Activated CD4-positive, alpha-beta T cell treated with anti-CD3 and anti-CD28 coated beads, Interleukin-2, amount 10 ng/mL, durations not matched to agents 7 days and 5 days (primary cell): Measurements from ENCODE around the gene OBSL1. TPM values are rescaled to one million over a fixed set of nuclear protein-coding genes. Genes with fewer than 3 reads are reported as not detected.
A peak's percentile ranks its signal among the peaks of the same experiment; 100 is the strongest.

Experiments
- CTCF ChIA-PET: fragments of 350-600 bp; sonication (Branson Sonifier 250); formaldehyde crosslinking; loops from one replicate; lab custom pipeline; 2021; ENCODE audit warnings: antibody characterized with exemption; lab: Charles Lee
- POLR2A ChIA-PET: fragments of 350-600 bp; sonication (Branson Sonifier 250); formaldehyde crosslinking; loops from one replicate; lab custom pipeline; 2021; ENCODE audit warnings: antibody characterized with exemption; lab: Charles Lee
- DNase-seq: peaks from one replicate; pipeline ENCODE4 v3.0.0-alpha.2; 2020
- H3K27ac Mint-ChIP-seq: one replicate; pipeline ENCODE4 v1.8.0; 2021; ENCODE audit warnings: mild to moderate bottlenecking, moderate library complexity, mixed read lengths
- H3K27me3 Mint-ChIP-seq: one replicate; pipeline ENCODE4 v1.8.0; 2021; ENCODE audit warnings: mixed read lengths
- H3K36me3 Mint-ChIP-seq: one replicate; pipeline ENCODE4 v1.8.0; 2021; ENCODE audit warnings: low read depth, mixed read lengths
- H3K4me1 Mint-ChIP-seq: one replicate; pipeline ENCODE4 v1.8.0; 2021; ENCODE audit warnings: mixed read lengths
- H3K4me3 Mint-ChIP-seq: one replicate; pipeline ENCODE4 v1.8.0; 2021; ENCODE audit warnings: mild to moderate bottlenecking, moderate library complexity, mixed read lengths
- H3K9me3 Mint-ChIP-seq: one replicate; pipeline ENCODE4 v1.8.0; 2021; ENCODE audit warnings: mixed read lengths
- total RNA-seq, 2 experiments: library from RNA; stranded (reverse); gene quantifications; one replicate each; pipeline ENCODE4 v1.2.3, GENCODE V29; 2021

Gene OBSL1
- total RNA-seq, 2 experiments from 2014 or later, result not detected

- CTCF ChIA-PET, result interaction anchor here (0.7 to 2.3 kb wide), 3 partner anchors 19 to 223 kb away, joined by 3 to 6 read pairs (median 3); partner anchors contain the start of gene DNPEP
- H3K4me1 Mint-ChIP-seq, result peaks cover 10% of the 10 kb centered on the region
- DNase-seq, result no peak
- H3K36me3 Mint-ChIP-seq, result peaks cover 11% of the 10 kb centered on the region
- H3K4me3 Mint-ChIP-seq, result no peak overlapping the region
- H3K27ac Mint-ChIP-seq, result no peak overlapping the region
- no peaks in the 10 kb centered on the region for H3K27me3 Mint-ChIP-seq
- no peaks in the 10 kb centered on the region for H3K9me3 Mint-ChIP-seq
- POLR2A ChIA-PET, result no interaction called here
Measured at GRCh38 chr2:219611306-219611705, 40.0 kb upstream of the OBSL1 start.

GRCh38 chr2:219609149-219609750 is 37.9 kb upstream of the OBSL1 start:
- POLR2A ChIA-PET, result no interaction called here
- CTCF ChIA-PET, result interaction anchor here (1.0 to 2.3 kb wide), 3 partner anchors 10 to 56 kb away, joined by 3 to 6 read pairs (median 3); no protein-coding TSS in a partner anchor
- Mint-ChIP-seq H3K4me1 (peaks cover 10% of the 10 kb centered on the region), H3K27ac (no peak overlapping the region), H3K9me3 (no peaks in the 10 kb centered on the region), H3K36me3 (peaks cover 17% of the 10 kb centered on the region), H3K27me3 (no peaks in the 10 kb centered on the region), H3K4me3 (no peak overlapping the region)
- DNase-seq, result no peak

GRCh38 chr2:219608399-219608964 is 37.1 kb upstream of the OBSL1 start:
- Mint-ChIP-seq H3K4me1 (peaks cover 10% of the 10 kb centered on the region), H3K36me3 (peaks cover 23% of the 10 kb centered on the region), H3K27me3 (no peaks in the 10 kb centered on the region), H3K9me3 (no peaks in the 10 kb centered on the region), H3K4me3 (no peak overlapping the region), H3K27ac (no peak overlapping the region)
- POLR2A ChIA-PET, result no interaction called here
- no peak for DNase-seq
- CTCF ChIA-PET, result no interaction called here

GRCh38 chr2:219607931-219608330 is 36.6 kb upstream of the OBSL1 start:
- POLR2A ChIA-PET, result no interaction called here
- CTCF ChIA-PET, result interaction anchor here (1.1 kb wide), 1 partner anchor 12 kb away, joined by 4 read pairs; no protein-coding TSS in a partner anchor
- Mint-ChIP-seq H3K4me3 (no peak overlapping the region), H3K36me3 (peaks cover 25% of the 10 kb centered on the region), H3K27me3 (no peaks in the 10 kb centered on the region), H3K27ac (no peak overlapping the region), H3K9me3 (no peaks in the 10 kb centered on the region), H3K4me1 (peaks cover 8% of the 10 kb centered on the region)
- no peak for DNase-seq

GRCh38 chr2:219605607-219605954 is 34.2 kb upstream of the OBSL1 start:
- DNase-seq, result no peak
- Mint-ChIP-seq H3K27me3 (no peaks in the 10 kb centered on the region), H3K4me1 (peaks cover 3% of the 10 kb centered on the region), H3K4me3 (no peak overlapping the region), H3K27ac (no peak overlapping the region), H3K36me3 (peaks cover 16% of the 10 kb centered on the region), H3K9me3 (no peaks in the 10 kb centered on the region)
- ChIA-PET POLR2A (no interaction called here), CTCF (interaction anchor here (1.0 to 1.1 kb wide), 2 partner anchors 9 to 106 kb away, joined by 3 read pairs; partner anchors contain the start of gene GMPPA)

- H3K4me3 Mint-ChIP-seq, result no peak overlapping the region
- no peak overlapping the region for H3K27ac Mint-ChIP-seq
- peaks cover 16% of the 10 kb centered on the region for H3K36me3 Mint-ChIP-seq
- peaks cover 10% of the 10 kb centered on the region for H3K4me1 Mint-ChIP-seq
- no peak for DNase-seq
- no peaks in the 10 kb centered on the region for H3K9me3 Mint-ChIP-seq
- CTCF ChIA-PET, result interaction anchor here (0.5 kb wide), 1 partner anchor 1654 kb away, joined by 3 read pairs; no protein-coding TSS in a partner anchor
- H3K27me3 Mint-ChIP-seq, result no peaks in the 10 kb centered on the region
- POLR2A ChIA-PET, result no interaction called here
Measured at GRCh38 chr2:219603771-219604170, 32.4 kb upstream of the OBSL1 start.

- Mint-ChIP-seq H3K9me3 (no peaks in the 10 kb centered on the region), H3K4me3 (peak overlapping the region; percentile 92), H3K36me3 (peaks cover 4% of the 10 kb centered on the region), H3K27ac (peak overlapping the region; percentile 96), H3K4me1 (peaks cover 27% of the 10 kb centered on the region), H3K27me3 (no peaks in the 10 kb centered on the region)
- no peak for DNase-seq
- ChIA-PET CTCF (interaction anchor here (0.9 to 2.3 kb wide), 3 partner anchors 11 to 69 kb away, joined by 3 to 7 read pairs (median 3); no protein-coding TSS in a partner anchor), POLR2A (no interaction called here)
Measured at GRCh38 chr2:219598308-219599078, 27.2 kb upstream of the OBSL1 start.

- H3K27me3 Mint-ChIP-seq, result no peaks in the 10 kb centered on the region
- peak; percentile 95 for DNase-seq
- H3K36me3 Mint-ChIP-seq, result peaks cover 3% of the 10 kb centered on the region
- ChIA-PET POLR2A (no interaction called here), CTCF (interaction anchor here (0.7 to 2.3 kb wide), 4 partner anchors 45 to 68 kb away, joined by 3 to 7 read pairs (median 3); no protein-coding TSS in a partner anchor)
- H3K27ac Mint-ChIP-seq, result peak within 1 kb of the TSS; percentile 96
- peak within 1 kb of the TSS; percentile 92 for H3K4me3 Mint-ChIP-seq
- peaks cover 27% of the 10 kb centered on the region for H3K4me1 Mint-ChIP-seq
- no peaks in the 10 kb centered on the region for H3K9me3 Mint-ChIP-seq
Measured at GRCh38 chr2:219597552-219598307, 26.4 kb upstream of the OBSL1 start, which contains the start of gene STK11IP. TSS of gene STK11IP (plus strand) at chr2:219597857. CDS start at chr2:219598120, 263 bp downstream.

- Mint-ChIP-seq H3K4me3 (peak overlapping the region; percentile 92), H3K9me3 (no peaks in the 10 kb centered on the region), H3K4me1 (peaks cover 27% of the 10 kb centered on the region), H3K36me3 (peaks cover 3% of the 10 kb centered on the region), H3K27ac (peak overlapping the region; percentile 96), H3K27me3 (no peaks in the 10 kb centered on the region)
- no peak for DNase-seq
- ChIA-PET POLR2A (no interaction called here), CTCF (interaction anchor here (0.7 to 2.3 kb wide), 5 partner anchors 10 to 67 kb away, joined by 3 to 7 read pairs (median 3); no protein-coding TSS in a partner anchor)
Measured at GRCh38 chr2:219596954-219597551, 25.7 kb upstream of the OBSL1 start.

GRCh38 chr2:219595256-219595655 is 23.9 kb upstream of the OBSL1 start:
- no peak for DNase-seq
- CTCF ChIA-PET, result interaction anchor here (0.9 kb wide), 1 partner anchor 15 kb away, joined by 3 read pairs; no protein-coding TSS in a partner anchor
- peaks cover 22% of the 10 kb centered on the region for H3K4me1 Mint-ChIP-seq
- H3K27me3 Mint-ChIP-seq, result no peaks in the 10 kb centered on the region
- POLR2A ChIA-PET, result interaction anchor here (0.6 kb wide), 1 partner anchor 132 kb away, joined by 4 read pairs; no protein-coding TSS in a partner anchor
- H3K4me3 Mint-ChIP-seq, result no peak overlapping the region
- no peaks in the 10 kb centered on the region for H3K9me3 Mint-ChIP-seq
- H3K27ac Mint-ChIP-seq, result no peak overlapping the region
- no peaks in the 10 kb centered on the region for H3K36me3 Mint-ChIP-seq

GRCh38 chr2:219593154-219593553 is 21.8 kb upstream of the OBSL1 start:
- Mint-ChIP-seq H3K27me3 (no peaks in the 10 kb centered on the region), H3K9me3 (no peaks in the 10 kb centered on the region), H3K4me1 (peaks cover 11% of the 10 kb centered on the region), H3K27ac (no peak overlapping the region), H3K36me3 (no peaks in the 10 kb centered on the region), H3K4me3 (no peak overlapping the region)
- no peak for DNase-seq
- ChIA-PET POLR2A (no interaction called here), CTCF (interaction anchor here (0.6 to 1.4 kb wide), 3 partner anchors 9 to 52 kb away, joined by 3 to 4 read pairs (median 3); no protein-coding TSS in a partner anchor)
